GM12874 (cell line): ENCODE data around the gene CC2D2A.

Experiments used
- TF ChIP-seq, protein P1 (sequence below): IDR thresholded peaks from 2 replicates; pipeline ENCODE4 v1.5.1; 2011; ENCODE audit warnings: low read depth, mild to moderate bottlenecking, control low read depth, low read length, moderate library complexity; ENCODE audit not compliant: insufficient read depth

Gene CC2D2A

DNA sequence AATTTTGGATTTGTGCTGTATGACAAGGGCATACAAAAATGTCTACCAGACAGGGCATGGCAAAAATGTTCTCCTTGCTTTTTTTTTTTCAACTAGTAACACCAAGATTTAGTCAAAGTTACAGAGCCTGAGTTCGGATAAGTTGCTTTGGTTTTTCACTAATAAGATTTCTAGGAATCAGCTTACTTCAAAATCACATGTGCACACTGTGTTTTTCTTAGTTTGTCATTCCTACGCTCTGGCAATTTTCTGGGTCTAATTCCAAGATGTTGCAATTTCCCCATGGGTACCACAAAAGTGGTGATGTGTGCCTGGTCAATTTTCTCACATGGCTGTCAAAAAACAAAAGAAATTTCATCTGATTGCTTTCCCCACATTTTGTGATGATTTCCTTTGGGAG lies 35.6 kb upstream of the CC2D2A start:
- TF ChIP-seq, protein P1, sequence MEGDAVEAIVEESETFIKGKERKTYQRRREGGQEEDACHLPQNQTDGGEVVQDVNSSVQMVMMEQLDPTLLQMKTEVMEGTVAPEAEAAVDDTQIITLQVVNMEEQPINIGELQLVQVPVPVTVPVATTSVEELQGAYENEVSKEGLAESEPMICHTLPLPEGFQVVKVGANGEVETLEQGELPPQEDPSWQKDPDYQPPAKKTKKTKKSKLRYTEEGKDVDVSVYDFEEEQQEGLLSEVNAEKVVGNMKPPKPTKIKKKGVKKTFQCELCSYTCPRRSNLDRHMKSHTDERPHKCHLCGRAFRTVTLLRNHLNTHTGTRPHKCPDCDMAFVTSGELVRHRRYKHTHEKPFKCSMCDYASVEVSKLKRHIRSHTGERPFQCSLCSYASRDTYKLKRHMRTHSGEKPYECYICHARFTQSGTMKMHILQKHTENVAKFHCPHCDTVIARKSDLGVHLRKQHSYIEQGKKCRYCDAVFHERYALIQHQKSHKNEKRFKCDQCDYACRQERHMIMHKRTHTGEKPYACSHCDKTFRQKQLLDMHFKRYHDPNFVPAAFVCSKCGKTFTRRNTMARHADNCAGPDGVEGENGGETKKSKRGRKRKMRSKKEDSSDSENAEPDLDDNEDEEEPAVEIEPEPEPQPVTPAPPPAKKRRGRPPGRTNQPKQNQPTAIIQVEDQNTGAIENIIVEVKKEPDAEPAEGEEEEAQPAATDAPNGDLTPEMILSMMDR = no peak

DNA sequence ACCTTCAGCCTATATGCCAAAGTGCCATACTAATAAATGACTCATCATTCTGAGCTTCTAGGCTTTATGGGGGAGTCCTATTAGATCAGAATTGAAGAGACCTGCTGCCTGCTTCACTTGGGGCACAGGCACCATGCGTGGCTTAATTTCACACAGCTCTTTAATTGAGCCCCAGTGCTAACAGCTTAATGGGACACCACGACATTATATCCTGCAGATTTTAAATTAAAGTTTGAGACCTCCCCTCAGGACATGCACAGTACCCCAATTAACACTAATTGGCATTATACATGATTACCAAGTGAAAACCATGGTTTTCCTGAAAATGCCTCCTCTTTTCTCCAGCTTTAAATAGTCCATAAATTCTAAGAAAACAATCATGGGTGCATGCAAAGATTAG lies 35.0 kb upstream of the CC2D2A start:
- TF ChIP-seq, protein P1 = no peak

GRCh38 chr4:15436513-15436912 lies 33.2 kb upstream of the CC2D2A start:
- TF ChIP-seq, protein P1 = no peak

- TF ChIP-seq, protein P1 = no peak
Measured at GRCh38 chr4:15438939-15439524, 30.6 kb upstream of the CC2D2A start.

- TF ChIP-seq, protein P1 = no peak
Measured at GRCh38 chr4:15443371-15444160, 26.1 kb upstream of the CC2D2A start.

DNA sequence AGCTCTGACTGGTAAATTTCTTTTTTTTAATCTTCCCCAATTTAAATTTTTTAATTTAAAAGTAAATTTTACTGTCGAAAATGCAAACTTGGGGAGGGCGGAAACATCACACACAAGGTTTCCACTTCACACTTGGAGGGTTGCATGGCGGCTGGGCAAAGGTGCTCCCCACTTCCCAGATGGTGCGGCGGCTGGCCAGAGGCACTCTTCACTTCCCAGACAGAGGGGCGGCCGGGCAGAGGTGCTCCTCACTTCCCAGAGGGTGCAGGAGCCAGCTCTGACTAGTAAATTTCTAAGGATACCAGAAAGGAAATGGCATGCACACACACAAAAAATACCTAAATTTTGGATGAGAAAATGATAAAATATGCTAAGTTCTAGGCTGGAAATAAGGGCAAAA lies 25.4 kb upstream of the CC2D2A start:
- TF ChIP-seq, protein P1 = no peak

DNA sequence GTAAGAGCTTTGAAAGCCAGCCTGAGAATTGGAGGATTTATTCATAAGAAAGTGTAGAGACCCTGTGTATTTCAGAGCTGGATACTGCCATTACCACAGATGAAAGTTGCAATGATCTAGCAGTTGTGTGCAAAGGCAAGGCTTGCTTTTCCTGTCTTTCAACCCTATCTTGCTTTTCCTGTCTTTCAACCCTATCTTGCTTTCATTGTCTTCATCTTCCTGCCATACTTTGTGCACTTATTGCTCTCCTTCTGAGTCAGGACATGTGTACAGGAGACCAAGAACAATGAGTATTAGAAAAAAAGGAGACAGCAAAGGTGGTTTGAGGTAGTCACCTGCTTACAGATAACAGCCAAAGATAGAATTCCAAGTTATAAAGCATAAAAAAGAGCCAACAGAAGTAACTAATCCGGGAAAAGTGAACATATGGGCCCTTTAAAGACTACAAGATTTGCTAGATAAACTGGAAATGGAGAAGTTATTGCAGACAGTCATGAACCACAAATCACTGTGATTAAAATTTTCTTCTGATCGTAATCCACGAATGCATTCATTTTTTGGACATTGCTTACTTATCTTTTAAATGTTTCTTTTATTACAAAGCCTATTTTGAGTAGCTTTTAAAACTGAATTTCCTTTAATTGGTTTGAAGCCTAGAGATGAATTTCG lies 24.7 kb upstream of the CC2D2A start:
- TF ChIP-seq, protein P1 = no peak
